HG03520 (cell line): Measurements from ENCODE around the gene ZNF860.

Experiments used
- ATAC-seq: cut with Tn5 transposase; IDR thresholded peaks from one replicate; pipeline ENCODE4 v1.9.1; 2021; ENCODE audit warnings: mild to moderate bottlenecking, moderate library complexity; ENCODE audit not compliant: unreplicated experiment

The ZNF860 gene

GRCh38 chr3:31981206-31982181 lies at the start of gene ZNF860, which contains the start of gene OSBPL10:
Gene ZNF860 (plus strand): TSS chr3:31981750. CDS start chr3:31989080, 7,330 bp downstream.
Gene OSBPL10 (minus strand): TSS chr3:31981262. CDS start chr3:31981179, 83 bp downstream.
- no peak for ATAC-seq

GRCh38 chr3:31932990-31933389 lies 48.6 kb upstream of the ZNF860 start:
- no peak for ATAC-seq

- ATAC-seq: no peak
These were observed 47.5 kb upstream of the ZNF860 start for GRCh38 chr3:31934018-31934417.

- no peak for ATAC-seq
These were observed 46.7 kb upstream of the ZNF860 start for GRCh38 chr3:31934866-31935265.

- ATAC-seq: no peak
These were observed 45.0 kb upstream of the ZNF860 start for GRCh38 chr3:31936420-31937060.

GRCh38 chr3:31937225-31937624 lies 44.3 kb upstream of the ZNF860 start:
- ATAC-seq: no peak

GRCh38 chr3:31942446-31942845 lies 39.1 kb upstream of the ZNF860 start:
- no peak for ATAC-seq

GRCh38 chr3:31943041-31943440 lies 38.5 kb upstream of the ZNF860 start:
- ATAC-seq: no peak

GRCh38 chr3:31945738-31946052 lies 35.9 kb upstream of the ZNF860 start:
- peak; percentile 35 for ATAC-seq

- ATAC-seq: peak; percentile 34
These were observed 35.0 kb upstream of the ZNF860 start for GRCh38 chr3:31946484-31947081.

GRCh38 chr3:31947162-31947561 lies 34.4 kb upstream of the ZNF860 start:
- ATAC-seq: no peak

GRCh38 chr3:31947671-31948091 lies 33.9 kb upstream of the ZNF860 start:
- ATAC-seq: no peak

- no peak for ATAC-seq
These were observed 33.3 kb upstream of the ZNF860 start for GRCh38 chr3:31948280-31948679.

- ATAC-seq: peak; percentile 86
These were observed 29.3 kb upstream of the ZNF860 start for GRCh38 chr3:31952205-31952604.

GRCh38 chr3:31953091-31953490 lies 28.5 kb upstream of the ZNF860 start:
- no peak for ATAC-seq

GRCh38 chr3:31953636-31954035 lies 27.9 kb upstream of the ZNF860 start:
- ATAC-seq: no peak

- ATAC-seq: no peak
These were observed 26.0 kb upstream of the ZNF860 start for GRCh38 chr3:31955581-31955980.

- no peak for ATAC-seq
These were observed 24.4 kb upstream of the ZNF860 start for GRCh38 chr3:31957106-31957505.

- no peak for ATAC-seq
These were observed 22.8 kb upstream of the ZNF860 start for GRCh38 chr3:31958701-31959152.

GRCh38 chr3:31959251-31959650 lies 22.3 kb upstream of the ZNF860 start:
- ATAC-seq: no peak

- ATAC-seq: no peak
These were observed 21.4 kb upstream of the ZNF860 start for GRCh38 chr3:31959951-31960792.
